Measurements from ENCODE around the gene OR10G3. TPM values are rescaled to one million over a fixed set of nuclear protein-coding genes. Genes with fewer than 3 reads are reported as not detected.

The OR10G3 gene
- total and polyA plus RNA-seq, 2 of the 13 experiments (the other 11 are each of a cell fraction or from before 2014, with no cell fraction given), result not detected

DNA sequence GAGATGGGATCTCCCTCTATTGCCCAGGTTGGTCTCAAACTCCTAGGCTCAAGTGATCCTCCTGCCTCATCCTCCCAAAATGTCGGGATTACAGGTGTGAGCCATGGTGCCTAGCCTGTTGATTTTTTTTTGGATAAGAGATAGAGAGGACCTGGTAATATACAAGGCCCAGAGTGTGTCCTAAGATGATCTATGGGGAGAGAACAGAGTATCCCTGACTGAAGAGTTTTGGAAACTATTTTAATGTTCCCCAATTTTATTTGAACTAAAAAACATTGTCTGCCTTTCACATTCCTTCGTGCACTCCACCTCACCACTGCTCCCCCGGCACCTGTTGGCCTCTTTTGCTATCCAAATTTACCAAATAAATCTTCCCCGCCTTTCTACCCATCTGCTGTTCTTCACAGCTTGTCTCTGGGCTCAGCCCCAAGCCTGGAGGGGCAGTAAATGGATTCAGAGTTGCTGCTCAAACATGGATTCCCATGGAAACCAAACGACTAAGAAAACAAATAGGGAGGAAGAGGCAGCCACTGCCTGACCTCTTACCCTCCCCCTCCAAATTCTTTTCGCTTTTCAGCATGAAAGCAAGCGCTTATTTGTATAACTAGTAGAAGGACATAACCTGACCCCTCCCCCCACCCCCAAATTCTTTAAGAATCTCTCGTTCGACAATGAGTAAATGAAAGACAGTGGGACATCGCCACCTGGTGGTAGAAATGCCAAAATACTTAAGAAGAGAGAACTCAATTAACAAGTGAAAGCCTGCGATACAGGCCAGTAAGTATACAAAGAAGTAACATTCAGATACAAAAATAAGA is 22.6 kb downstream of the OR10G3 start (continued):
- TF ChIP-seq, protein P1, sequence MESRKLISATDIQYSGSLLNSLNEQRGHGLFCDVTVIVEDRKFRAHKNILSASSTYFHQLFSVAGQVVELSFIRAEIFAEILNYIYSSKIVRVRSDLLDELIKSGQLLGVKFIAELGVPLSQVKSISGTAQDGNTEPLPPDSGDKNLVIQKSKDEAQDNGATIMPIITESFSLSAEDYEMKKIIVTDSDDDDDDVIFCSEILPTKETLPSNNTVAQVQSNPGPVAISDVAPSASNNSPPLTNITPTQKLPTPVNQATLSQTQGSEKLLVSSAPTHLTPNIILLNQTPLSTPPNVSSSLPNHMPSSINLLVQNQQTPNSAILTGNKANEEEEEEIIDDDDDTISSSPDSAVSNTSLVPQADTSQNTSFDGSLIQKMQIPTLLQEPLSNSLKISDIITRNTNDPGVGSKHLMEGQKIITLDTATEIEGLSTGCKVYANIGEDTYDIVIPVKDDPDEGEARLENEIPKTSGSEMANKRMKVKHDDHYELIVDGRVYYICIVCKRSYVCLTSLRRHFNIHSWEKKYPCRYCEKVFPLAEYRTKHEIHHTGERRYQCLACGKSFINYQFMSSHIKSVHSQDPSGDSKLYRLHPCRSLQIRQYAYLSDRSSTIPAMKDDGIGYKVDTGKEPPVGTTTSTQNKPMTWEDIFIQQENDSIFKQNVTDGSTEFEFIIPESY (CRISPR knock-in tag; IDR thresholded peaks at IDR 0.05), result peak; percentile 34; the same call in 1 of the 2 replicates
- TF ChIP-seq STAG1 (CRISPR knock-in tag; IDR thresholded peaks at IDR 0.05), result peak; percentile 90
- no peak for TF ChIP-seq CCAR2 (optimal IDR thresholded peaks at IDR 0.05; ENCODE audit: low read depth, low read length)
- no peak for TF ChIP-seq ATM (IDR thresholded peaks at IDR 0.05; ENCODE audit: borderline replicate concordance)
- TF ChIP-seq SNAI1 (CRISPR knock-in tag; IDR thresholded peaks at IDR 0.05; ENCODE audit: borderline replicate concordance), result no peak
- TF ChIP-seq FOXJ3 (CRISPR knock-in tag; IDR thresholded peaks at IDR 0.05; ENCODE audit: borderline replicate concordance), result peak; percentile 69
- TF ChIP-seq ZNF24 (IDR thresholded peaks at IDR 0.05), result peak; percentile 58; the same call in 1 of the 2 replicates
- TF ChIP-seq FOXK1 (CRISPR knock-in tag; IDR thresholded peaks at IDR 0.05; ENCODE audit: borderline replicate concordance, low read depth), result no peak
- TF ChIP-seq, protein P2, sequence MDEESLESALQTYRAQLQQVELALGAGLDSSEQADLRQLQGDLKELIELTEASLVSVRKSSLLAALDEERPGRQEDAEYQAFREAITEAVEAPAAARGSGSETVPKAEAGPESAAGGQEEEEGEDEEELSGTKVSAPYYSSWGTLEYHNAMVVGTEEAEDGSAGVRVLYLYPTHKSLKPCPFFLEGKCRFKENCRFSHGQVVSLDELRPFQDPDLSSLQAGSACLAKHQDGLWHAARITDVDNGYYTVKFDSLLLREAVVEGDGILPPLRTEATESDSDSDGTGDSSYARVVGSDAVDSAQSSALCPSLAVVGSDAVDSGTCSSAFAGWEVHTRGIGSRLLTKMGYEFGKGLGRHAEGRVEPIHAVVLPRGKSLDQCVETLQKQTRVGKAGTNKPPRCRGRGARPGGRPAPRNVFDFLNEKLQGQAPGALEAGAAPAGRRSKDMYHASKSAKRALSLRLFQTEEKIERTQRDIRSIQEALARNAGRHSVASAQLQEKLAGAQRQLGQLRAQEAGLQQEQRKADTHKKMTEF (CRISPR knock-in tag; IDR thresholded peaks at IDR 0.05), result peak; percentile 69; the same call in 1 of the 2 replicates
- TF ChIP-seq, protein P3, sequence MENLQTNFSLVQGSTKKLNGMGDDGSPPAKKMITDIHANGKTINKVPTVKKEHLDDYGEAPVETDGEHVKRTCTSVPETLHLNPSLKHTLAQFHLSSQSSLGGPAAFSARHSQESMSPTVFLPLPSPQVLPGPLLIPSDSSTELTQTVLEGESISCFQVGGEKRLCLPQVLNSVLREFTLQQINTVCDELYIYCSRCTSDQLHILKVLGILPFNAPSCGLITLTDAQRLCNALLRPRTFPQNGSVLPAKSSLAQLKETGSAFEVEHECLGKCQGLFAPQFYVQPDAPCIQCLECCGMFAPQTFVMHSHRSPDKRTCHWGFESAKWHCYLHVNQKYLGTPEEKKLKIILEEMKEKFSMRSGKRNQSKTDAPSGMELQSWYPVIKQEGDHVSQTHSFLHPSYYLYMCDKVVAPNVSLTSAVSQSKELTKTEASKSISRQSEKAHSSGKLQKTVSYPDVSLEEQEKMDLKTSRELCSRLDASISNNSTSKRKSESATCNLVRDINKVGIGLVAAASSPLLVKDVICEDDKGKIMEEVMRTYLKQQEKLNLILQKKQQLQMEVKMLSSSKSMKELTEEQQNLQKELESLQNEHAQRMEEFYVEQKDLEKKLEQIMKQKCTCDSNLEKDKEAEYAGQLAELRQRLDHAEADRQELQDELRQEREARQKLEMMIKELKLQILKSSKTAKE (CRISPR knock-in tag; IDR thresholded peaks at IDR 0.05; ENCODE audit: borderline replicate concordance), result no peak
- no peak for TF ChIP-seq JARID2 (CRISPR knock-in tag; IDR thresholded peaks at IDR 0.05; ENCODE audit: insufficient replicate concordance)
- TF ChIP-seq TBX2 (CRISPR knock-in tag; IDR thresholded peaks at IDR 0.05; ENCODE audit: borderline replicate concordance), result peak; percentile 48; the same call in 1 of the 2 replicates
- TF ChIP-seq, protein P4, sequence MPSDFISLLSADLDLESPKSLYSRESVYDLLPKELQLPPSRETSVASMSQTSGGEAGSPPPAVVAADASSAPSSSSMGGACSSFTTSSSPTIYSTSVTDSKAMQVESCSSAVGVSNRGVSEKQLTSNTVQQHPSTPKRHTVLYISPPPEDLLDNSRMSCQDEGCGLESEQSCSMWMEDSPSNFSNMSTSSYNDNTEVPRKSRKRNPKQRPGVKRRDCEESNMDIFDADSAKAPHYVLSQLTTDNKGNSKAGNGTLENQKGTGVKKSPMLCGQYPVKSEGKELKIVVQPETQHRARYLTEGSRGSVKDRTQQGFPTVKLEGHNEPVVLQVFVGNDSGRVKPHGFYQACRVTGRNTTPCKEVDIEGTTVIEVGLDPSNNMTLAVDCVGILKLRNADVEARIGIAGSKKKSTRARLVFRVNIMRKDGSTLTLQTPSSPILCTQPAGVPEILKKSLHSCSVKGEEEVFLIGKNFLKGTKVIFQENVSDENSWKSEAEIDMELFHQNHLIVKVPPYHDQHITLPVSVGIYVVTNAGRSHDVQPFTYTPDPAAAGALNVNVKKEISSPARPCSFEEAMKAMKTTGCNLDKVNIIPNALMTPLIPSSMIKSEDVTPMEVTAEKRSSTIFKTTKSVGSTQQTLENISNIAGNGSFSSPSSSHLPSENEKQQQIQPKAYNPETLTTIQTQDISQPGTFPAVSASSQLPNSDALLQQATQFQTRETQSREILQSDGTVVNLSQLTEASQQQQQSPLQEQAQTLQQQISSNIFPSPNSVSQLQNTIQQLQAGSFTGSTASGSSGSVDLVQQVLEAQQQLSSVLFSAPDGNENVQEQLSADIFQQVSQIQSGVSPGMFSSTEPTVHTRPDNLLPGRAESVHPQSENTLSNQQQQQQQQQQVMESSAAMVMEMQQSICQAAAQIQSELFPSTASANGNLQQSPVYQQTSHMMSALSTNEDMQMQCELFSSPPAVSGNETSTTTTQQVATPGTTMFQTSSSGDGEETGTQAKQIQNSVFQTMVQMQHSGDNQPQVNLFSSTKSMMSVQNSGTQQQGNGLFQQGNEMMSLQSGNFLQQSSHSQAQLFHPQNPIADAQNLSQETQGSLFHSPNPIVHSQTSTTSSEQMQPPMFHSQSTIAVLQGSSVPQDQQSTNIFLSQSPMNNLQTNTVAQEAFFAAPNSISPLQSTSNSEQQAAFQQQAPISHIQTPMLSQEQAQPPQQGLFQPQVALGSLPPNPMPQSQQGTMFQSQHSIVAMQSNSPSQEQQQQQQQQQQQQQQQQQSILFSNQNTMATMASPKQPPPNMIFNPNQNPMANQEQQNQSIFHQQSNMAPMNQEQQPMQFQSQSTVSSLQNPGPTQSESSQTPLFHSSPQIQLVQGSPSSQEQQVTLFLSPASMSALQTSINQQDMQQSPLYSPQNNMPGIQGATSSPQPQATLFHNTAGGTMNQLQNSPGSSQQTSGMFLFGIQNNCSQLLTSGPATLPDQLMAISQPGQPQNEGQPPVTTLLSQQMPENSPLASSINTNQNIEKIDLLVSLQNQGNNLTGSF (CRISPR knock-in tag; IDR thresholded peaks at IDR 0.05), result no peak
- TF ChIP-seq ZFP62 (CRISPR knock-in tag; IDR thresholded peaks at IDR 0.05), result no peak

All from HepG2 (cell line).